BE2C (cell line): ENCODE results near the gene XPO5.

Source experiments
- DNase-seq: peaks from one replicate; pipeline ENCODE4 v3.0.0-alpha.2; 2020
- H3K27me3 ChIP-seq: fragments of 250-450 bp; sonication (Bioruptor Pico); 2 replicates; pipeline ENCODE4 v1.5.1; 2020; ENCODE audit warnings: mild to moderate bottlenecking
- H3K36me3 ChIP-seq: fragments of 250-450 bp; sonication (Bioruptor Pico); 2 replicates; pipeline ENCODE4 v1.5.1; 2020; ENCODE audit warnings: mild to moderate bottlenecking
- H3K4me1 ChIP-seq: fragments of 250-450 bp; sonication (Bioruptor Pico); 2 replicates; pipeline ENCODE4 v1.5.1; 2020
- H3K4me3 ChIP-seq: 2 replicates; pipeline ENCODE4 v1.5.1; 2011; ENCODE audit warnings: low read depth, low read length
- H3K9me3 ChIP-seq: fragments of 250-450 bp; sonication (Bioruptor Pico); 2 replicates; pipeline ENCODE4 v1.5.1; 2020
- TF ChIP-seq, protein P1 (sequence below): IDR thresholded peaks from 2 replicates; pipeline ENCODE4 v1.5.1; 2012; ENCODE audit warnings: mild to moderate bottlenecking, low read depth, low read length

XPO5 gene

DNA sequence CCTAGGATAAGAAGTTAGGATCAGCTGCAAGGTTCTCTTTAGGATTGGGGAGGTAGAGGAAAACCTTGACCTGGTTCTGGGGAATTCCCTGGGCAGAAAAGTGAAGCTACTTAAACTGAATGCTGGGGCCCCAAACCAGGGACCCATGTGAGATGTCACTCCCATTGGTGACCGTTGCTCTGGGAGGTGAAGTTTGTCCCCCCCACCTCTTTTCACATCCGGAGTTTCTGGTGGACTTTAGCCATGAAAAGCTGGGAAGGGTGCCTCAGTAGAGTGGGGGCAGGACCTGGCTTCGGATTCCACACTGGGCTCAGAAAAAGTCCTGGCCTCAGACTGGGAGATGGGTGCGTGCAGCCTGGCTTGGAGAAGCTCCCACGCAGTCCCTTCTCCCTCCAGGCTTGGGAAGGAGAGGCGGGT, 85.3 kb downstream of the XPO5 start:
- H3K27me3 ChIP-seq: no peaks in the 10 kb centered on the region
- TF ChIP-seq, protein P1, sequence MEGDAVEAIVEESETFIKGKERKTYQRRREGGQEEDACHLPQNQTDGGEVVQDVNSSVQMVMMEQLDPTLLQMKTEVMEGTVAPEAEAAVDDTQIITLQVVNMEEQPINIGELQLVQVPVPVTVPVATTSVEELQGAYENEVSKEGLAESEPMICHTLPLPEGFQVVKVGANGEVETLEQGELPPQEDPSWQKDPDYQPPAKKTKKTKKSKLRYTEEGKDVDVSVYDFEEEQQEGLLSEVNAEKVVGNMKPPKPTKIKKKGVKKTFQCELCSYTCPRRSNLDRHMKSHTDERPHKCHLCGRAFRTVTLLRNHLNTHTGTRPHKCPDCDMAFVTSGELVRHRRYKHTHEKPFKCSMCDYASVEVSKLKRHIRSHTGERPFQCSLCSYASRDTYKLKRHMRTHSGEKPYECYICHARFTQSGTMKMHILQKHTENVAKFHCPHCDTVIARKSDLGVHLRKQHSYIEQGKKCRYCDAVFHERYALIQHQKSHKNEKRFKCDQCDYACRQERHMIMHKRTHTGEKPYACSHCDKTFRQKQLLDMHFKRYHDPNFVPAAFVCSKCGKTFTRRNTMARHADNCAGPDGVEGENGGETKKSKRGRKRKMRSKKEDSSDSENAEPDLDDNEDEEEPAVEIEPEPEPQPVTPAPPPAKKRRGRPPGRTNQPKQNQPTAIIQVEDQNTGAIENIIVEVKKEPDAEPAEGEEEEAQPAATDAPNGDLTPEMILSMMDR: no peak
- DNase-seq: no peak
- H3K4me1 ChIP-seq: peaks cover 19% of the 10 kb centered on the region
- no peaks in the 10 kb centered on the region for H3K9me3 ChIP-seq
- H3K4me3 ChIP-seq: no peak overlapping the region
- peaks cover 7% of the 10 kb centered on the region for H3K36me3 ChIP-seq

DNA sequence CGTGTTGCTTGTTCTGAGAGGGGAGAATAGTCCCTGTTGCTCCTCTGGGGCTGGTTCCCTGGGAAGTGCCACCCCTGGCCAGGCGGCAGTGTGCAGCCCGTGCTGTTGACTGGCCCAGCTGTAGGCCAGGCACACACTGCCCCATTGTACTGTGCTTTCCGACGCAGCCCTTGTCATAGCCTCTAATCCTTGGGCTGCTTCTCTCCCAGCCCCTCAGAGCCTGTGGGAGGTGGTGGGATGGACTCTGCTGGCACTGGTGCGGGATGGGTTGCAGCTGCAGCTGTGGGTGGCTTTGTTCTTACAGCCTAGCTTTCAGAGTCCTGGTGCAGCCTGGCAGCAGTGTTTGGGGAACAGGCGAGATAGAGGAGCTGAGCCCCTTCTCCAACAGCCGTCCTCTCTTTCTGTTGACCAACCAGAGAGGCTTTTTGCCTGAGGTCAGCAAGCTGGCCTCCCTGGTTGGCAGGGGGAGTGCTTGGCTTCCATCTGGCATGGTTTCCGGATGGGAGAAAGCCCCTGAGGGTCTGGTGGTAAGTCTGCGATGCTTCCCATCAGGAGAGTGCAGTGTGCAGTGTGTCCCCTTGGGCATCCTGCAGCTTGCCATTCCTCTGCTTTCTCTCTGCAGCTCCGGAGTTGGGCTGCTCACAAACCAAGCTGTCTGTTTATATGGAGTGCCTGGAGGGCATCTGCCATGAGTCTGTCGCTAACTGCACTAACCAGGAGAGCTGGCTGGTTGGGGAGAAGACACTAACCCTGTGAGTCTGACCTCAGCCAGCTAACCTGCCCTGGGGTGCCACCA, 86.4 kb downstream of the XPO5 start:
- H3K4me3 ChIP-seq: no peak overlapping the region; the same call in 1 of the 2 replicates
- H3K27me3 ChIP-seq: no peaks in the 10 kb centered on the region
- no peaks in the 10 kb centered on the region for H3K9me3 ChIP-seq
- TF ChIP-seq, protein P1: no peak
- peaks cover 19% of the 10 kb centered on the region for H3K4me1 ChIP-seq
- DNase-seq: peak; percentile 77
- peaks cover 7% of the 10 kb centered on the region for H3K36me3 ChIP-seq

DNA sequence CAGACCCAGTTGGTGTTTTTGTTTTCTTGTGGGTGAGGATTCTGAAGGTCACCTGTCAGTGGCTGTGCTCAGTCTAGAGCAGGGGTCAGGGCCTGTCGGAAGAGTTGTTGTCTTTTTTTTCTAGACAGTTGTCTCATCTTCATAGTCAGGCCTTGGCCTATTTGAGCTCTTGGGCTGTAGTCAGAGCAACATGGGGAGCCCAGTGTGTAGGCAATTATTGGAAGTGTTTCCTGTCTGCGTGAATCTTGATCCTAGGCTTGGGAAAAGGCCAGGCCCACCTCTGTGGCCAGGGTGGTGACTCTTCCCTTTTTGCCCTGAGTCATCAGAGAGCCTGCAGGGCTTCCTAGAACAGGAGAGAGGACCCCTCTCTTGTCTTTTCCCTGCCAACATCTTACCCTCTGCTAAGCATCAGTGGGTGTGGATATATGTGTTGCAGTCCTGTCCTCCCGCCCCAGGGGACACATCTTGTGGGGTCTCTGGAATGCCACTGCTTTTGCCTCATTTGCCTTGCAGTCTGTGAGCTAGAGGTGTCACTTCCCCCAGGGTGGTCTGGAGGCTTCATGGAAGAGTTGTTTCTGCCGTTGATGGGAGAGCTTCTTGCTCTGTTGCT, 87.1 kb downstream of the XPO5 start:
- Histone ChIP-seq H3K4me1 (peaks cover 19% of the 10 kb centered on the region), H3K27me3 (no peaks in the 10 kb centered on the region), H3K9me3 (no peaks in the 10 kb centered on the region), H3K4me3 (peak overlapping the region; percentile 4; the same call in 1 of the 2 replicates), H3K36me3 (peaks cover 7% of the 10 kb centered on the region)
- DNase-seq: no peak
- TF ChIP-seq, protein P1: no peak

DNA sequence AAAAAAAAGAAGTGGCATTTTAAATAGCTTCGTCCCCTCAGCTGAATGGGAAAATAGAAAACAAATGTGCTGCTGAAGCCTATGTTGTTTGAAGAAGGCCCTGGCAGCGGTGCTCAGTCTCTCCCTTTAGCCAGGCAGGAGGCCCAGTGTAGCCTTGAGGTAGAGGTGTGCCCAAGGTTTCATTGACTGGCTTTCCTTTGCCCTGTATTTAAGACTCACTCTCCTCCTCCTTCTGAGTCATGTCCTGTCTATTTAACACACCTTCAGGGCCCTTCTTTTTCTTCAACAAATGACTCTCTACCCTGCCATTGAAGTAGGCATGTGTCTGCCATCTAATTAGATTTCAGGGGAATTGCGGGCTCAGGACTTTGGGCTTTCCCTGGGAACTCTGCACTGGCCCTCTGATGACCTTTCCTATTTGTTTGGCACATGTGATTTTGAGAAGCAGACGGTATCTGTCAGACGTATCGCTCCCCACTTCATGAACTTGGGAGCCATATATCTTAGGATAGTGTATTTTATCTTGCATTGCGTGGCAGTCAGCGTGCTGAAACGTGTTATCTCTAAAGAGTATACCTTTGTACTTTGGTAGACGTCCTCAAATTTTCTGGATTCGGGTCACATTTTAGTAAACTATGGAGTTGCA, 94.1 kb downstream of the XPO5 start:
- no peak for DNase-seq
- TF ChIP-seq, protein P1: no peak

DNA sequence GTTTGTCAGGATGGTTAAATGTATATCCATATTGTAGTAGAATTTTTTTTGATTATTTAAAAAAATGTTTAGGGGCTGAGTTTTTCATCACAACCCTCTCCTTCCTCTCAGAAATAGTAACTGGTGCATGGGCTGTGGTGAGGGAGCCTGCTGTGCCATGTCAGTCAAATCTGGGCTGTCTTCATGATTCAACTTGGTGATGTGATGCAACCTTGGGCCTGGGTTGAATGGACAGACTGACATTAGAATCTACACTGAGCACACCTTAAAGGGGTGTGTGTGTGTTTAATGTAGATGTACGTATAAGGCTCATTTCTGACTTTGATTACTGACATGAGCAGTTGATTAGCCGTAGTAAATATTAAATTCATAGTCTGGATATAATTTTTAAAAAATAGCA, 94.8 kb downstream of the XPO5 start:
- TF ChIP-seq, protein P1: no peak
- no peaks in the 10 kb centered on the region for H3K9me3 ChIP-seq
- no peak for DNase-seq

More for the DNA sequence above, 94.1 kb downstream of the XPO5 start:
- H3K4me3 ChIP-seq: no peak overlapping the region
- no peaks in the 10 kb centered on the region for H3K27me3 ChIP-seq
- H3K4me1 ChIP-seq: peaks cover 3% of the 10 kb centered on the region
- H3K9me3 ChIP-seq: no peaks in the 10 kb centered on the region
- H3K36me3 ChIP-seq: no peaks in the 10 kb centered on the region

DNA sequence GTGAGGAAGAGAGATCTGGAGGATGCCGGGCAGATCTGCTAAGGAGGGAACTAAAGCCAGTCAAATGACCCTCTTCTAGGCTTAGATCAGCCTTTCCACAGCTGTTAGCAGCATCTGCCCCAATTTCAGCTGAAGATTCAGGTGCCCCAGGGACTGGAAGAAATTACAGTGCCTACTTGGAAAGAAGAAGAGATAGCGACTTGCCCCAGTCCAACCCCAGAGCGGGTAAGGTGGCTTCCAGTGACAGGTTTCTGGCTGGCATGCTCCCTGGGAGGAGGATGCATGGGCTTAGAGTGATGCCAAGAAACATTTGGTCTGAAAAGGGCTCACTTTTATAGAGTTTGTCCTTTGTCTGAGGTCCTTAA, 97.8 kb downstream of the XPO5 start:
- DNase-seq: no peak
- no peaks in the 10 kb centered on the region for H3K36me3 ChIP-seq
- no peaks in the 10 kb centered on the region for H3K27me3 ChIP-seq
- peaks cover 5% of the 10 kb centered on the region for H3K4me1 ChIP-seq
- H3K9me3 ChIP-seq: no peaks in the 10 kb centered on the region
- peak overlapping the region; percentile 62 for H3K4me3 ChIP-seq
- TF ChIP-seq, protein P1: no peak

More for the DNA sequence above, 94.8 kb downstream of the XPO5 start:
- no peaks in the 10 kb centered on the region for H3K27me3 ChIP-seq
- peaks cover 5% of the 10 kb centered on the region for H3K4me1 ChIP-seq
- no peak overlapping the region for H3K4me3 ChIP-seq
- no peaks in the 10 kb centered on the region for H3K36me3 ChIP-seq
